ENCODE results near the gene TVP23A.

GRCh38 chr16:10731790-10732189 lies 86.8 kb downstream of the TVP23A start:
- TF ChIP-seq CTCF (IDR thresholded peaks at IDR 0.05) = no peak
- no peak for TF ChIP-seq POLR2A (IDR thresholded peaks at IDR 0.05)
- no peak for TF ChIP-seq POLR2AphosphoS5 (IDR thresholded peaks at IDR 0.05)
- TF ChIP-seq EP300 (IDR thresholded peaks at IDR 0.05) = no peak

Measured in suprapubic skin (tissue), 4 donors.